ENCODE results near the gene NDRG2.
A peak's percentile ranks its signal among the peaks of the same experiment; 100 is the strongest.

Gene NDRG2

DNA sequence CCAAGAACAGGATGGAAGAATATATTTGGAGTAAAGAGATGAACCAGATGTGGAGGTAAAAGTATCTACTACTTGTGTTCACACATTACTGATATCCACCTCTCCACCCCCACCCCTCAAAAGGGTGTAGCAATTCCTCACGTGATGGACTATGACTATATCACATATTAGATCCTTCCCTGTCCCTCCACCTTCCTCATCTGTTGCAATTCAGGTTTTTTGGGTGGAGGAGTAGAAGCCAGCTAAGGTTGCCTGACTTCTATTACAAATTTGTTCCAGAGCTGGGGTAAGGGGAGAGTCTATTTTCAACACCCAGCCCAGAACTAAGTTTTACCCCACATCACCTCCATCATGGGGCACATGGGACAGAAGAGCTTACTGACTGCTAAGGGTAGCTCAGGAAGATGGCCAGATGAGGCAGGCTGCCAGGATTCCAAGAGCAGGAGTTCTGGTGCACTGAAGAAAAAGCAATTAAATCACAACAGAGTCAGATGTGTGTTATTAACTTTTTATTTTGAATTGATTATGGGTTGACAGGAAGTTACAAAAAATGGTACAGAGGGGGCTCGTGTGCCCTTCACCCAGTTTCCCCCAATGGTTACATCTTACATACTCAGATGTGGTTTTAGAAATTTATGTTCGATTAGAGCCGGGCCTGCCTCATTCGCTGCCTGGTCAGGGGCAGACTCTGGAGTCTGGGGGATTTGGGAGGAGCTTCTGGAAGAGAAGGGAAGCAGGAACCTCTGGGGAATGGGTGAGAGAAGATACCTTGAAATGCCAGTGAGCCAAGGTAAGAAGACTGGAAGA lies 7.7 kb upstream of the NDRG2 start:
- H3K9me3 ChIP-seq (ENCODE audit: control insufficient read depth, low read length) = no peaks in the 10 kb centered on the region
- WGBS, 2 experiments (ENCODE audit: insufficient coverage in 2 of 2) = no CpG with 5 or more reads among the region's 5 CpGs
- H3K4me1 ChIP-seq (ENCODE audit: control insufficient read depth, insufficient read depth, low read length, poor library complexity, severe bottlenecking) = no peaks in the 10 kb centered on the region
- no peak overlapping the region for H3K4me3 ChIP-seq (ENCODE audit: extremely low read depth, insufficient read depth, low read length, poor library complexity, severe bottlenecking)
- no peaks in the 10 kb centered on the region for H3K36me3 ChIP-seq (ENCODE audit: control insufficient read depth, insufficient read depth, low read length)
- no peak overlapping the region for H3K27ac ChIP-seq (ENCODE audit: low read depth, low read length, severe bottlenecking)

DNA sequence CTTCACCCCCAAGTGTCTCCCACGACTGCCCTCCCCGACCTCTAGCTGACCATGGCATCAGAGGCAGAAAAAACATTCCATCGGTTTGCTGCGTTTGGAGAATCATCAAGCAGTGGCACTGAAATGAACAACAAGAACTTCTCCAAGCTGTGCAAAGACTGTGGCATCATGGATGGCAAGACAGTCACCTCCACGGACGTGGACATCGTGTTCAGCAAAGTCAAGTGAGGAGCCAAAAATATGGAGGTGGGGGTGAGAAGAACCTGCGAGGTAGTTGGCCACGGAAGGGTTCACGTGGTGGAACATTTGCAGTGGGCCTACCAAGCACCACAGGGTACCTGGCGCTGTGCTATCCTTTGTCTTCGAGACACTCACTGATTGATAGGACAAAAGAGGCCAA lies 5.7 kb upstream of the NDRG2 start:
- Histone ChIP-seq H3K9me3 (ENCODE audit: control insufficient read depth, low read length) (no peaks in the 10 kb centered on the region), H3K36me3 (ENCODE audit: control insufficient read depth, insufficient read depth, low read length) (no peaks in the 10 kb centered on the region), H3K27ac (ENCODE audit: low read depth, low read length, severe bottlenecking) (no peak overlapping the region), H3K4me1 (ENCODE audit: control insufficient read depth, insufficient read depth, low read length, poor library complexity, severe bottlenecking) (peaks cover 14% of the 10 kb centered on the region), H3K4me3 (ENCODE audit: extremely low read depth, insufficient read depth, low read length, poor library complexity, severe bottlenecking) (no peak overlapping the region)
- 91 to 92% methylated on average over 12 of the region's 12 CpGs for WGBS, 2 experiments (ENCODE audit: insufficient coverage in 2 of 2)

DNA sequence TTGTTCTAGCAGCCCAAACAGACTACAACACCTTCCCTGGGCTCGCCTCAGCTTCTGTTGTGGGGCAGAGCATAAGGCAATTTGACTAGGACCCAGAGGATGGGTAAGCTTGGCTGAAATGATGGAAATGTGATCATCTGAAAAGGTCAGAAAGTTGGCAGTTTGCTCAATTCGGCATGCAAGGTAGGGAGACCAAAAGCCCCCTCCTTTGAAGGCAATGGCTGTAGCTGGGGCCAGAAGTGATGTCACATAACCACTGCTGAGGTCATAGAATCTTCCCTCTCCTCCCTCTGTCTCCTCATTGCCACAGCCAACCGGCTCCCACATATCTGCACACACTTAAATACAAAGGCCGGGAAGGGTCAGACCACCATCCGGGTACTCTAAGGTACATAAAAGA lies 5.1 kb upstream of the NDRG2 start, which contains the start of gene TPPP2:
Gene TPPP2 (plus strand): TSS at position 301 of the 400 bp plus-strand sequence. CDS start 365 bp downstream, outside the sequence.
- Histone ChIP-seq H3K4me1 (ENCODE audit: control insufficient read depth, insufficient read depth, low read length, poor library complexity, severe bottlenecking) (peaks cover 14% of the 10 kb centered on the region), H3K36me3 (ENCODE audit: control insufficient read depth, insufficient read depth, low read length) (no peaks in the 10 kb centered on the region), H3K27ac (ENCODE audit: low read depth, low read length, severe bottlenecking) (no peak within 1 kb of the TSS), H3K4me3 (ENCODE audit: extremely low read depth, insufficient read depth, low read length, poor library complexity, severe bottlenecking) (no peak within 1 kb of the TSS), H3K9me3 (ENCODE audit: control insufficient read depth, low read length) (no peaks in the 10 kb centered on the region)
- 86 to 95% methylated on average over 3 of the region's 5 CpGs for WGBS, 2 experiments (ENCODE audit: insufficient coverage in 2 of 2)

DNA sequence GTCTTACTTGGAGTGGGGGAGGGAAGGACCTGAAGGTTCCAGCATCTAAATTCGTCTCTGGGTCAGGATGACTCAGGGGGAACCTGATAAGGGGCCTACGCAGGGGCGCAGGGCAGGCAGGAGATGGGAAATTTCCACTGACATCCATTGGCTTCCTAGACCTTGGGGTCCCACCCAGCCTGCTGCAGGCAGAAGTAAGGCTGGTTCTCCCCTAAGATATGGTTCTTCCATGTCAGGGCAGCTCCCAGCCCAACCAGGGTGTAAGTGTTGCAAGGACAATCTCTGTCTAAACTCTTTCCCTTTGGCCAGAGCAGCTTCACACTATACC lies 2.1 kb upstream of the NDRG2 start:
- Histone ChIP-seq H3K36me3 (ENCODE audit: control insufficient read depth, insufficient read depth, low read length) (peaks cover 3% of the 10 kb centered on the region), H3K9me3 (ENCODE audit: control insufficient read depth, low read length) (no peaks in the 10 kb centered on the region), H3K27ac (ENCODE audit: low read depth, low read length, severe bottlenecking) (peak overlapping the region; percentile 83), H3K4me3 (ENCODE audit: extremely low read depth, insufficient read depth, low read length, poor library complexity, severe bottlenecking) (no peak overlapping the region), H3K4me1 (ENCODE audit: control insufficient read depth, insufficient read depth, low read length, poor library complexity, severe bottlenecking) (peaks cover 21% of the 10 kb centered on the region)
- WGBS, 2 experiments (ENCODE audit: insufficient coverage in 2 of 2) = 41 to 59% methylated on average over 2 to 3 of the region's 3 CpGs

DNA sequence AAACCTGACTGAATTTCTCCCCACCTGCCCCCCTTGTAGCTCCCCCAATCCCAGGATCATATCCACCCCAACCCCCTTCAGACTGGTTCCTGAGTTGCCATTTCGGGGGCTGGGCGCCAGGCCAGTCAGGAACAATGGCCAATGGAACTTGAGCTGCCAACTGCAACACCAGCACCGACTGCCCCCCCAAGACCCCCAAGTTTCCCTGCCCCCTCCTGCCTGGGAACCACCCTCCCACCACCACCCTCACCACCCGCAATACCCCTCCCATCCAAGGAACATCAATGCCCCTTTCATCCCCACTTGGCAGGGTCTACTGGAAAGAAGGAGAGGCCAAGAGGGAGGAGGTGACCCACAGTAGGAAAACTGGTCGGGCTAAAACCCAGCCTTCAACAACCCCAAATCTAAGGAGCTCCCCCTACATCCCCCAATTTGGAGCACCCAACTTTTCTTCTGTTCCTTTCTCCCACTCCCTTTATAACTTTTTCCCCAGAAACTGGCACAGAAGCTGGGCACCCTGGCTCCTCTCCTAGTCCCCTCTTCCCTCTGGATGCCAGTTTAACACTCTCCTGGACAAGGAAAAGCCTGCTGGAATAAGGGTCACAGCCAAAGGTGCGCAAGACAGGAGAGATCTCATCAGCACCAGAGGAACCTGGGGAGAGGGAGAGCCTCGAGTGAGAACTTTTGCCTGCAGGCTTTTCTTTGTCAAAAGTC lies 1.6 kb upstream of the NDRG2 start:
- WGBS, 2 experiments (ENCODE audit: insufficient coverage in 2 of 2) = 46 to 56% methylated on average over 2 to 3 of the region's 7 CpGs
- Histone ChIP-seq H3K36me3 (ENCODE audit: control insufficient read depth, insufficient read depth, low read length) (peaks cover 8% of the 10 kb centered on the region), H3K4me3 (ENCODE audit: extremely low read depth, insufficient read depth, low read length, poor library complexity, severe bottlenecking) (peak overlapping the region; percentile 59), H3K4me1 (ENCODE audit: control insufficient read depth, insufficient read depth, low read length, poor library complexity, severe bottlenecking) (peaks cover 21% of the 10 kb centered on the region), H3K9me3 (ENCODE audit: control insufficient read depth, low read length) (no peaks in the 10 kb centered on the region), H3K27ac (ENCODE audit: low read depth, low read length, severe bottlenecking) (peak overlapping the region; percentile 83)

DNA sequence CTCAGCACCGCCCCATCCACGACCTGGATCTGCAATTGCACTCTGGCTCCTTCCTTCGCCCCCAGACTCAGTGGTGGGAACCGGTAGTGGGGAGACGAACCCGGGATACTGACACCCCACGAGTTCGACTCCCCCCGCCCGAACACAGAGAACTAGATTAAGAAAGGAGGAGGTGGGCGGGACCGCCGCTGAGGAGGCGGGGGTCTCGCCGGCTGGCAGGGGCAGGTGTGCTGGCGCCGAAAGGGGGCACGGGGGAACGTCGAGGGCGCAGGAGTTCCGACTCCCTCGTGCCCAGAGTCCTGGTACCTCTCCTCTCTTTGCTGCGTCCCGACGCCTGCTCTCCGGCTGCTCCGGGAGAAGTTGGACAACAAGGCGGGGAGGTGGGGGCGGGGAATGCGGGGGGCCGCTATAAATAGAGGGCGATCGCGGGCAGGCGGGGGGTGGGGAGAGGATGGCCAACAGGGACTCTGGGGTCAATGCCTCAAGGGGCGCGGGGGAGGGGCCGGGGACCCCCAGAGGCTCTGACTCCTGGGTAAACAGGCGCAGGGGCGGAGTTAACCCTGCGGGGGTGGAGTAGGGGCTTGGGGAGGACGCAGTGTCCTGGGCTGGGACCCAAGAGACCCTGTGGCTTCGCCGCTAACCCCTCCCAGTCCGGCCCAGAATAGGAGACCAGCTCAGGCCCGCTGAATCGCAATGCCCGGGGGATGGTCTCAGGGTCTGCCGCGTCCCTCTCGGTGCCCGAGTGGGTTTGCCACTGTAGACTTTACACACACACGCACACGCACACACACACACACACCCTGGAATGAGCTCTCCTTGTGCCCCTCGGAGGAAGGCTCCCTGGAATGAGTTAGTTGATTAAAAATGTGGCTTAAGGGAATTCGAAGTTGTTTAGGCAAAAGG lies 761 bp upstream of the NDRG2 start:
- peaks cover 16% of the 10 kb centered on the region for H3K36me3 ChIP-seq (ENCODE audit: control insufficient read depth, insufficient read depth, low read length)
- H3K27ac ChIP-seq (ENCODE audit: low read depth, low read length, severe bottlenecking) = peak overlapping the region; percentile 83
- 2 to 5% methylated on average over 24 to 28 of the region's 58 CpGs for WGBS, 2 experiments (ENCODE audit: insufficient coverage in 2 of 2)
- peak overlapping the region; percentile 59 for H3K4me3 ChIP-seq (ENCODE audit: extremely low read depth, insufficient read depth, low read length, poor library complexity, severe bottlenecking)
- H3K9me3 ChIP-seq (ENCODE audit: control insufficient read depth, low read length) = no peaks in the 10 kb centered on the region
- H3K4me1 ChIP-seq (ENCODE audit: control insufficient read depth, insufficient read depth, low read length, poor library complexity, severe bottlenecking) = peaks cover 21% of the 10 kb centered on the region

DNA sequence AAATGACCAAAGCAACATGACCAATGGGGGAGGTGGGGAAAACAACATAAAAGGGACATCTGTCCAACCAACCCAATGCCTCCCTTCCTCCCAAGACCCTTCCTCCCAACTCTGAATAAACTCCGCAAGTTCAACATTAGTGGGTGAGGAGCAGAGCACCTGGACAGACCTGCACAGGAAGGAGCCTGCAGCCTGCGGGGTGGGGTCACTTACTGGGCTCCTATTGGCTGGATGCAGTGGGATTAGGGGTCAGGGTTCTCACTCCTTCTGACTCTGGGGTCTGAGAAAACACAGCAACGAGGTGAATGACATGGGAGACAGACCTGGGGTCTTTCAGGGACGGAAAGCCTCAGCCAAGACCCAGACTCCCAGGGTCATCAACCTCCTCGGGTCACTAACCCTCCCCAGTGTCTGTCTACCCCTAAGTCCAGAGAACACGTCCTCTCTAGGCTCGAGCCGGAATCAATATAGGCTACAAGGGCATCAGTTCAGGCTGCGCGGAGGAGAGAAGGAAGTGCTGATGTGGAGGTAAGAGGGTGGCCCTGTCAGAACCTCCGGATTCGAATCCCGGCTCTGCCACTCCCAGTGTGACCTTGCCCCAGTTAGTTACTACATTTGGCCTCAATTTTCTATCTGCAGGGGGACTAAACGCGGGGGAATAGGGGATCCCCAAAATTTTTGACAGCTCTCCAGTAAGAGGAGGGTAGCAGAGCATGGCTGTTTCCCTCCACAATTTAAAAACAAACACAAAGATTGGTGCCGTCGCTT lies 860 bp downstream of the NDRG2 start:
- H3K4me3 ChIP-seq (ENCODE audit: extremely low read depth, insufficient read depth, low read length, poor library complexity, severe bottlenecking) = peak overlapping the region; percentile 59
- H3K4me1 ChIP-seq (ENCODE audit: control insufficient read depth, insufficient read depth, low read length, poor library complexity, severe bottlenecking) = peaks cover 27% of the 10 kb centered on the region
- peaks cover 31% of the 10 kb centered on the region for H3K36me3 ChIP-seq (ENCODE audit: control insufficient read depth, insufficient read depth, low read length)
- no peaks in the 10 kb centered on the region for H3K9me3 ChIP-seq (ENCODE audit: control insufficient read depth, low read length)
- 24 to 69% methylated on average over 2 to 5 of the region's 17 CpGs for WGBS, 2 experiments (ENCODE audit: insufficient coverage in 2 of 2)
- H3K27ac ChIP-seq (ENCODE audit: low read depth, low read length, severe bottlenecking) = no peak overlapping the region

DNA sequence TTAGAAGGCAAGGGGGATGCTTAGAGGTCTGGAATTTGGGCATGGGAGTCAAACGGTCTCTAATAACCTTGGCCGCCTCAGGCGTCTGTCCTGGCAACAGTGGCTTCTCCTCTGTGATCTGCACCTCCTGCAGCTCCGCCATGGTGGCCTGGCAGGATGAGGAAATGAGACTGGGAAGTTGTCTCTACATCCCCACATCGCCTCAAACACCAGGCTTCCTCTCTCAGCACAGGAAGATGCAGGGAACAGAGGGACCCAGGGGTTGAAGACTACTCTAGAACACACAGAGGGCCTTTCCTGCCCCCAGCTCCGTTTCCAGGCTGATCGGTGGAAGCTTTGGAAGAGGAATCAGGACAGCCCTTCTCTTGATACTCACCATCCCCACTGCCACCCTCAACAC lies 1.7 kb downstream of the NDRG2 start:
- peaks cover 27% of the 10 kb centered on the region for H3K4me1 ChIP-seq (ENCODE audit: control insufficient read depth, insufficient read depth, low read length, poor library complexity, severe bottlenecking)

DNA sequence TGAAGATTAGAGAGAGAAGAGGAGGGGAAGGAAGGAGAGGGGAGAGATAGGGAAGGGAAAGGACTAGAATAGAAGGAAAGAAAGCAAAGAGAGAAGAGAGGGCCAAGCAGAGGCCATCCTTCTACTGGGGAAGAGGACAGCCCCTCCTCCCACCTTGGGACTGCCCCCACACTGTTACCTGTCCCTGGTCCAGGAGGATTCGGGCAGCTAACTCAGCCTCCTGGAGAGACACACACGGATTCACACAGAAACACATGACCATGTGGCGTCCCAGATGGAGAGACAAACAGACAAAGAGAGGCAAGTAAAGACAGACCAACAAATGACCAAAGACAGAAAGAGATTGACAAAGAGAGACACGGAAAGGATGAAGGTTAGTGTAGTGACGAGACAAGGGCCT lies 2.2 kb downstream of the NDRG2 start:
- Histone ChIP-seq H3K4me3 (ENCODE audit: extremely low read depth, insufficient read depth, low read length, poor library complexity, severe bottlenecking) (no peak overlapping the region), H3K27ac (ENCODE audit: low read depth, low read length, severe bottlenecking) (no peak overlapping the region), H3K4me1 (ENCODE audit: control insufficient read depth, insufficient read depth, low read length, poor library complexity, severe bottlenecking) (peaks cover 27% of the 10 kb centered on the region), H3K36me3 (ENCODE audit: control insufficient read depth, insufficient read depth, low read length) (peaks cover 43% of the 10 kb centered on the region), H3K9me3 (ENCODE audit: control insufficient read depth, low read length) (no peaks in the 10 kb centered on the region)
- 92 to 93% methylated on average over 5 of the region's 5 CpGs for WGBS, 2 experiments (ENCODE audit: insufficient coverage in 2 of 2)

More for the DNA sequence above, 1.7 kb downstream of the NDRG2 start:
- Histone ChIP-seq H3K36me3 (ENCODE audit: control insufficient read depth, insufficient read depth, low read length) (peaks cover 39% of the 10 kb centered on the region), H3K4me3 (ENCODE audit: extremely low read depth, insufficient read depth, low read length, poor library complexity, severe bottlenecking) (no peak overlapping the region), H3K27ac (ENCODE audit: low read depth, low read length, severe bottlenecking) (no peak overlapping the region), H3K9me3 (ENCODE audit: control insufficient read depth, low read length) (no peaks in the 10 kb centered on the region)
- 89 to 94% methylated on average over 5 of the region's 7 CpGs for WGBS, 2 experiments (ENCODE audit: insufficient coverage in 2 of 2)

DNA sequence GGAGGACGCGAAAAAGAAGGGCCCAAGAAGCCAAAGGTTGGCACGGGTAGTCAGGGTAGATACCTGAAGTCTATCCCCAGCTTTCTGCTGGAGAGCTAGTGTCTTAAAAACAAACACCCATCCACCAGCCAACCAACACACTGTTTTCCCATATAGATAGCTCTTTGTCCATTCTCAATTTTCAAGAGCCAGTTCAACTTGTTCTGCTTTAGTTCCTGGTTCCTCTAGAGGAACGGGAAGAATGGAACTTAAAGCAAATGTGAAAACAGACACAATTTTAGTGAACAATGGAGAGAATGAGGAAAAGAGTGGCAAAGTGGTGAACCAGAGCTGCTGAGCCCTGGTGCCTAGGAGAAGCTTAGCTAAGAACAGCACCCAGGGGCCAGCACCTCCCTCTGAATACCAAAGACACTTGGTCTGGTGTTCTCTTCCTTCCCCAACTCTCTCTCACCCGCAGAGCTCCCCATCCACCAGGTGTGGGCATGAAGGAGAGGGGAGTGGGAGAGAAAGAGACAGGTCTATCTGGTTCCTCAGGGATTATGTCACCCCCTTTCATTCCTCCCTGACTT lies 3.8 kb downstream of the NDRG2 start:
- Histone ChIP-seq H3K4me1 (ENCODE audit: control insufficient read depth, insufficient read depth, low read length, poor library complexity, severe bottlenecking) (peaks cover 18% of the 10 kb centered on the region), H3K27ac (ENCODE audit: low read depth, low read length, severe bottlenecking) (no peak overlapping the region), H3K4me3 (ENCODE audit: extremely low read depth, insufficient read depth, low read length, poor library complexity, severe bottlenecking) (no peak overlapping the region), H3K9me3 (ENCODE audit: control insufficient read depth, low read length) (no peaks in the 10 kb centered on the region), H3K36me3 (ENCODE audit: control insufficient read depth, insufficient read depth, low read length) (peaks cover 51% of the 10 kb centered on the region)
- WGBS, 2 experiments (ENCODE audit: insufficient coverage in 2 of 2) = 91 to 100% methylated on average over 2 to 4 of the region's 5 CpGs

Data from mesodermal cell (in vitro differentiated cells).